IMR-90 (cell line): ENCODE measurements around the gene ISG20. TPM values are rescaled to one million over a fixed set of nuclear protein-coding genes. Genes with fewer than 3 reads are reported as not detected.

Source experiments
- ATAC-seq: fragments of 200-7000 bp; cut with Tn5 transposase; 2 replicates; pipeline ENCODE4 v1.9.1; 2020; ENCODE audit warnings: low read depth, mild to moderate bottlenecking, moderate library complexity
- BruUV-seq: library from RNA; stranded (reverse); fragments of 400-500 nt; replicated peaks from 2 replicates; lab custom pipeline; 2021; lab: Mats Ljungman, UMichigan
- CTCF ChIA-PET: fragments of 300-600 bp; formaldehyde crosslinking; extraction: SDS; loops from one replicate; lab custom pipeline; 2021; ENCODE audit warnings: antibody characterized with exemption; lab: Yijun Ruan, JAX
- POLR2A ChIA-PET: fragments of 300-600 bp; sonication (Branson Sonifier 250); formaldehyde crosslinking; loops from one replicate; lab custom pipeline; 2022; ENCODE audit warnings: antibody characterized with exemption; ENCODE audit not compliant: unreplicated experiment; lab: Charles Lee
- DNase-seq: peaks from one replicate; pipeline ENCODE4 v3.0.0; 2013
- H2AFZ ChIP-seq: replicated peaks from 2 replicates; pipeline ENCODE3; 2013; ENCODE audit warnings: low read length, mild to moderate bottlenecking; ENCODE audit not compliant: poor library complexity
- H2AK5ac ChIP-seq: 2 replicates; pipeline ENCODE4 v1.6.1; 2013; ENCODE audit warnings: low read depth, low read length, inconsistent platforms
- H2AK9ac ChIP-seq: replicated peaks from 2 replicates; pipeline ENCODE3; 2013; ENCODE audit warnings: mild to moderate bottlenecking, low read depth, low read length, moderate library complexity; ENCODE audit not compliant: poor library complexity
- H2BK120ac ChIP-seq: 2 replicates; pipeline ENCODE4 v1.6.1; 2013; ENCODE audit warnings: low read depth, low read length, inconsistent platforms
- H2BK15ac ChIP-seq: 3 replicates; pipeline ENCODE4 v1.6.1; 2013; ENCODE audit warnings: low read depth, low read length, inconsistent platforms
- H2BK20ac ChIP-seq: 2 replicates; pipeline ENCODE4 v1.6.1; 2013; ENCODE audit warnings: low read depth, mild to moderate bottlenecking, inconsistent platforms, low read length, moderate library complexity
- H2BK5ac ChIP-seq: 2 replicates; pipeline ENCODE4 v1.6.1; 2013; ENCODE audit warnings: mild to moderate bottlenecking, low read depth, low read length, inconsistent platforms; ENCODE audit not compliant: poor library complexity, severe bottlenecking
- H3K14ac ChIP-seq: replicated peaks from 2 replicates; pipeline ENCODE4 v1.6.1; 2013; ENCODE audit warnings: low read depth, low read length, inconsistent platforms
- H3K18ac ChIP-seq: 2 replicates; pipeline ENCODE4 v1.6.1; 2013; ENCODE audit warnings: low read depth, low read length, control low read depth
- H3K23ac ChIP-seq: 2 replicates; pipeline ENCODE4 v1.6.1; 2013; ENCODE audit warnings: low read depth, low read length, inconsistent platforms
- H3K27ac ChIP-seq: 2 replicates; pipeline ENCODE4 v1.5.1; 2013; ENCODE audit warnings: mild to moderate bottlenecking, control low read depth, low read length; ENCODE audit not compliant: insufficient read depth
- H3K27me3 ChIP-seq: 2 replicates; pipeline ENCODE4 v1.6.1; 2013; ENCODE audit warnings: low read length; ENCODE audit not compliant: control insufficient read depth, insufficient read depth
- H3K36me3 ChIP-seq: 2 replicates; pipeline ENCODE4 v1.6.1; 2013; ENCODE audit warnings: low read length, mixed read lengths; ENCODE audit not compliant: control insufficient read depth, insufficient read depth
- H3K4ac ChIP-seq: 2 replicates; pipeline ENCODE4 v1.6.1; 2013; ENCODE audit warnings: low read depth, low read length, inconsistent platforms
- H3K4me1 ChIP-seq: 2 replicates; pipeline ENCODE4 v1.6.1; 2013; ENCODE audit warnings: low read length, mixed read lengths; ENCODE audit not compliant: control insufficient read depth, insufficient read depth
- H3K4me2 ChIP-seq: 2 replicates; pipeline ENCODE4 v1.6.1; 2013; ENCODE audit warnings: low read depth, mild to moderate bottlenecking, control low read depth, low read length, moderate library complexity
- H3K4me3 ChIP-seq: 2 replicates; pipeline ENCODE4 v1.5.1; 2013; ENCODE audit warnings: low read depth, mild to moderate bottlenecking, control low read depth, low read length, moderate library complexity; ENCODE audit not compliant: insufficient read depth
- H3K56ac ChIP-seq: 2 replicates; pipeline ENCODE4 v1.6.1; 2013; ENCODE audit warnings: low read length, inconsistent platforms; ENCODE audit not compliant: insufficient read depth; ENCODE audit errors: extremely low read depth
- H3K79me1 ChIP-seq, 2 experiments: 2 replicates each; pipeline ENCODE4 v1.6.1; 2013; ENCODE audit warnings: low read length in 2 of 2, inconsistent platforms in 1 of 2, low read depth in 1 of 2
- H3K9ac ChIP-seq: 2 replicates; pipeline ENCODE4 v1.6.1; 2013; ENCODE audit warnings: low read depth, low read length, control low read depth
- H3K9me1 ChIP-seq: 2 replicates; pipeline ENCODE4 v1.6.1; 2013; ENCODE audit warnings: low read length, inconsistent platforms; ENCODE audit not compliant: insufficient read depth
- H3K9me3 ChIP-seq: 2 replicates; pipeline ENCODE4 v1.6.1; 2013; ENCODE audit warnings: low read length; ENCODE audit not compliant: control insufficient read depth, insufficient read depth
- H4K20me1 ChIP-seq: 2 replicates; pipeline ENCODE4 v1.6.1; 2013; ENCODE audit warnings: low read length, inconsistent platforms; ENCODE audit not compliant: insufficient read depth
- H4K5ac ChIP-seq: 2 replicates; pipeline ENCODE4 v1.6.1; 2013; ENCODE audit warnings: mild to moderate bottlenecking, low read depth, low read length, control low read depth
- H4K8ac ChIP-seq, 2 experiments: 2 replicates each; pipeline ENCODE4 v1.6.1; 2013; ENCODE audit warnings: low read depth in 2 of 2, low read length in 2 of 2, control low read depth in 1 of 2, inconsistent platforms in 1 of 2
- H4K91ac ChIP-seq: 2 replicates; pipeline ENCODE4 v1.6.1; 2013; ENCODE audit warnings: low read depth, low read length, inconsistent platforms; ENCODE audit not compliant: insufficient read depth
- CEBPB ChIP-seq: IDR thresholded peaks from 2 replicates; pipeline ENCODE4 v1.6.1; 2012; ENCODE audit warnings: low read depth, low read length, improper control_type of control experiment
- FOS ChIP-seq: fragments of 150-350 bp; IDR thresholded peaks from 2 replicates; pipeline ENCODE4 v1.6.1; 2016; ENCODE audit warnings: low read depth, low read length
- MAFK ChIP-seq: IDR thresholded peaks from 2 replicates; pipeline ENCODE4 v1.6.1; 2012; ENCODE audit warnings: low read depth, low read length, improper control_type of control experiment
- RCOR1 ChIP-seq: IDR thresholded peaks from 2 replicates; pipeline ENCODE4 v1.6.1; 2012; ENCODE audit warnings: mild to moderate bottlenecking, low read length, improper control_type of control experiment; ENCODE audit not compliant: insufficient replicate concordance
- SMC3 ChIP-seq: fragments of 150-350 bp; IDR thresholded peaks from 2 replicates; pipeline ENCODE4 v1.6.1; 2016; ENCODE audit warnings: low read depth, mild to moderate bottlenecking, antibody characterized with exemption, low read length, moderate library complexity
- WGBS, 2 experiments: methylation state at CpG; one replicate each; pipeline versions ENCODE4 v1.1.5 to v1.1.7; 2013; ENCODE audit warnings: missing lambda C conversion rate in 2 of 2; ENCODE audit not compliant: insufficient read length in 1 of 2; ENCODE audit errors: extremely low coverage in 2 of 2; 5-methylcytosine and 5-hydroxymethylcytosine counted together
- dilution Hi-C: fragments of 300-500 bp; cut with HindIII; formaldehyde crosslinking; loops from one replicate; pipeline ENCODE4 v1.14.3; 2018; ENCODE audit warnings: low sequenced_read_pairs; ENCODE audit not compliant: unreplicated experiment
- in situ Hi-C: fragments of 300-500 bp; cut with MboI; formaldehyde crosslinking; loops from 3 replicates; pipeline ENCODE4 v1.14.3; 2019; ENCODE audit warnings: low sequenced_read_pairs, inconsistent platforms, mixed read lengths
- intact Hi-C: fragments of 100-400 bp; cut with micrococcal nuclease; formaldehyde crosslinking; loops from 2 replicates; pipeline ENCODE4 v1.10.0; 2022
- polyA plus RNA-seq, 3 experiments: library from polyadenylated mRNA; depleted of rRNA; stranded (reverse); fragments of >200 nt; gene quantifications; 2 replicates each; pipeline ENCODE4 v1.2.3, GENCODE V29; 2012; ENCODE audit warnings: low replicate concordance in 1 of 3
- total RNA-seq: library from RNA; depleted of rRNA; stranded (reverse); fragments of >200 nt; gene quantifications from 2 replicates; pipeline ENCODE4 v1.2.3, GENCODE V29; 2012
- TF ChIP-seq, protein P1 (sequence below): fragments of 150-350 bp; IDR thresholded peaks from 2 replicates; pipeline ENCODE4 v1.6.1; 2017; ENCODE audit warnings: mild to moderate bottlenecking, antibody characterized with exemption, low read length, low read depth

ISG20 gene
- total and polyA plus RNA-seq, 2 of the 4 experiments (the other 2 are of a cell fraction) = 0.72 to 1.2 TPM

DNA sequence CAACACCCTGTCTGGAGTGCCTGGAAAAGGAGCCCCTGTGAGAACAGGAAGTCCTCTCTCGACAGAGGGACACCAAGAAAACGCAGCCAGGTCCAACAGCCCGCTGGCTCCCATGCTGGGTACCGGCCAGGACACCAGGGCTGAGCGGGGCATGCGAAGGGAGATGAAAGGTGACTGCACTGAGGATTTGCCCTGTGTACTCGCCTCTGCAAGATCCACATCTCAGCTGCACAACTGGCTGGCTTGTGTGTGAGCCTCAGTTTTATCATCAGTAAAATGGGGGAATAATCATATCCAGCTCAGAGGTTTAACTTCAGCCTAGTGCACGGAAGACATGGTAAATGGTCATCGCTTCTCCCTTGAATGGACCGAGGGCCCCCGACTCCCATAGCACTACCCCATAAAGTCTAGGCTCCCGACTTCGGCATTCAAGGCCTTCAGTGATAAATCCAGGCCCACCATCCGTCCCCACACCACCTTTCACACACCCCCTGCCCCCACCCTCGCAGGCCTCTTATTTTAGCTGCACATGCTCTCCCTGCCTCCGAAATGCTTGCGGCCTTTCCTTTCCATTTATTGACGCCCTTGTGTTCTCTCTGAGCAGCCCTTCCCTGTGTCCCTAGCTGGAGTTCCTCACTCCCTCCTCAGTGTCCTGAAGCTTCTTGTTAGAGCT is 15.8 kb downstream of the ISG20 start:
- no peak overlapping the region for H4K5ac ChIP-seq
- no peak overlapping the region for H3K4me3 ChIP-seq
- no peak overlapping the region for H3K23ac ChIP-seq
- in situ Hi-C loops = loop anchor here (25.0 kb wide), 2 partner anchors 183 to 508 kb away; no protein-coding TSS in a partner anchor
- intact Hi-C loops = loop anchor here (5.0 kb wide), 2 partner anchors 363 to 403 kb away; no protein-coding TSS in a partner anchor
- H3K18ac ChIP-seq = no peak overlapping the region
- no peak overlapping the region for H2AFZ ChIP-seq
- no peak overlapping the region for H2AK9ac ChIP-seq
- no peak overlapping the region for H3K4ac ChIP-seq
- H4K8ac ChIP-seq = no peak overlapping the region
- H2AK5ac ChIP-seq = no peak overlapping the region
- H4K91ac ChIP-seq = no peak overlapping the region
- no peak for TF ChIP-seq MAFK
- TF ChIP-seq SMC3 = no peak
- TF ChIP-seq RCOR1 = no peak
- TF ChIP-seq, protein P1, sequence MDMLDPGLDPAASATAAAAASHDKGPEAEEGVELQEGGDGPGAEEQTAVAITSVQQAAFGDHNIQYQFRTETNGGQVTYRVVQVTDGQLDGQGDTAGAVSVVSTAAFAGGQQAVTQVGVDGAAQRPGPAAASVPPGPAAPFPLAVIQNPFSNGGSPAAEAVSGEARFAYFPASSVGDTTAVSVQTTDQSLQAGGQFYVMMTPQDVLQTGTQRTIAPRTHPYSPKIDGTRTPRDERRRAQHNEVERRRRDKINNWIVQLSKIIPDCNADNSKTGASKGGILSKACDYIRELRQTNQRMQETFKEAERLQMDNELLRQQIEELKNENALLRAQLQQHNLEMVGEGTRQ = no peak
- TF ChIP-seq CEBPB = no peak
- no peak for TF ChIP-seq FOS
- H2BK15ac ChIP-seq = no peak overlapping the region
- DNase-seq (no peak), ATAC-seq (no peak)
- H3K27ac ChIP-seq = no peak overlapping the region
- no peaks in the 10 kb centered on the region for H3K9me3 ChIP-seq
- H3K79me1 ChIP-seq = no peaks in the 10 kb centered on the region
- CTCF ChIA-PET = interaction anchor here (1.1 kb wide), 1 partner anchor 180 kb away, joined by 3 read pairs; no protein-coding TSS in a partner anchor
- H3K9ac ChIP-seq = no peak overlapping the region
- no peak overlapping the region for H3K56ac ChIP-seq
- no peak overlapping the region for H3K4me2 ChIP-seq
- dilution Hi-C loops = no loop called here
- no TSS peak for BruUV-seq
- WGBS, 2 experiments = 86% methylated on average over 15 of the region's 18 CpGs; no CpG with 5 or more reads in 1 of the 2 experiments
- POLR2A ChIA-PET = no interaction called here
- no peak overlapping the region for H2BK120ac ChIP-seq
- no peak overlapping the region for H2BK20ac ChIP-seq
- no peaks in the 10 kb centered on the region for H3K36me3 ChIP-seq
- no peaks in the 10 kb centered on the region for H3K27me3 ChIP-seq
- H3K14ac ChIP-seq = no peak overlapping the region
- H4K20me1 ChIP-seq = no peaks in the 10 kb centered on the region
- H3K4me1 ChIP-seq = peaks cover 7% of the 10 kb centered on the region
- H2BK5ac ChIP-seq = no peak overlapping the region
- H3K9me1 ChIP-seq = peaks cover 12% of the 10 kb centered on the region
